ENCODE measurements around the gene DGKZ. TPM values are rescaled to one million over a fixed set of nuclear protein-coding genes. Genes with fewer than 3 reads are reported as not detected.

DGKZ gene
- total and polyA plus RNA-seq, 2 of the 13 experiments (the other 11 are each of a cell fraction or from before 2014, with no cell fraction given), result 15.8 to 20.7 TPM

DNA sequence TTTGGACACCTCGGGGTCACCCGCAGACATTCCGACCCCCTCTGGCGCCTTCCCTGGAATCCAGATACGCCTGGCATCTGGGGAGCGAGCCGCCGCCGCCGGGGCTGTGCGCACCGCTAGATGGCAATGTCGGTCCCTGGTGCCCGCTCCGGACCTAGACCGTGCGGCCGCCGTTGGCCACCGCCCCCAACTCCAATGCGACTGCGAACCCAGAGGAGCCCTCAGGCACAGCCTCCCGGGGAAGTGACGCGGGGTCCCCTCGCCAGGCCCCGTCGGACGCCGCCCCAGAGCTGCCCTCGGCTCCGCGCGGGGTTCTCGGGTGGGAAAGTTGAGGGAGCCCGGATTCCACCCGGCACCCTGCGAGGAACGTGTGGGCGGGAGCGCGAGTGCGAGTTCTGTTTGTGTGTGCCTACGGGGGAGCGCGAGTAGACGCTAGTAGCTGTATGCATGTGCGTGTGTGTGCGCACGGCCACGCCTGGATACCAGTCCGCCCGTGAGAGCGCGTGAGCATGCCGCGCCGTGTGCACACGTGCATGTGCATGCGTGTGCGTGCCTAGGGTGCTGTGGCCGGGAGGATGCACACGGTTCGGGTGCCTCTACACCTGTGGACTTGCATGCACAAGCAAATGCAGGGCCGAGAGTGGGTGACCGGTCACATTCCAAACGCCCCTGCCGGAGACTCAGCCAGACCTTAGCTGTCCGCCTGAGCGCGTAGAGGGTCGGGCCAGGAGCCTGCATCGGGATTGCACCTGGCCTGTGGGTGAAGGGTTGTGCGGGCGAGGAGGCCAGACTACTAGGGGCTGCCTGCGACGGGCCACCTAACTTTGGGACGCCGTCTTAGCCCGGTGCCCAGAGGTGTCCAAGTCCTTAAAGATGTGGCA, 42.4 kb downstream of the DGKZ start (continued):
- TF ChIP-seq U2AF2 (IDR thresholded peaks at IDR 0.05; ENCODE audit: low read depth, low read length), result no peak
- no peak for TF ChIP-seq CHCHD3 (CRISPR knock-in tag; IDR thresholded peaks at IDR 0.05)
- TF ChIP-seq, protein P1, sequence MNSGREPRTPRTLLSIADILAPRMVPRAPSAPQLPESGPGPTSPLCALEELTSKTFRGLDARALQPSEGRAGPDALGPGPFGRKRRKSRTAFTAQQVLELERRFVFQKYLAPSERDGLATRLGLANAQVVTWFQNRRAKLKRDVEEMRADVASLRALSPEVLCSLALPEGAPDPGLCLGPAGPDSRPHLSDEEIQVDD (CRISPR knock-in tag; IDR thresholded peaks at IDR 0.05; ENCODE audit: borderline replicate concordance), result no peak; the same call in 1 of the 2 replicates
- no peak for TF ChIP-seq ZKSCAN5 (CRISPR knock-in tag; IDR thresholded peaks at IDR 0.05)
- 0 out of 2 replicates have a peak, but pooled peaks have one; percentile 14 for TF ChIP-seq ZNF629 (CRISPR knock-in tag; conservative IDR thresholded peaks at IDR 0.05)
- no peak for TF ChIP-seq GRHL1 (CRISPR knock-in tag; conservative IDR thresholded peaks at IDR 0.05)
- no peak for TF ChIP-seq GPBP1L1 (CRISPR knock-in tag; IDR thresholded peaks at IDR 0.05)
- TF ChIP-seq GMEB2 (CRISPR knock-in tag; IDR thresholded peaks at IDR 0.05; ENCODE audit: low read depth), result no peak
- 0 out of 2 replicates have a peak, but pooled peaks have one; percentile 40 for TF ChIP-seq ZSCAN31 (CRISPR knock-in tag; IDR thresholded peaks at IDR 0.05; ENCODE audit: low read depth)
- TF ChIP-seq SP140L (CRISPR knock-in tag; IDR thresholded peaks at IDR 0.05; ENCODE audit: borderline replicate concordance), result no peak
- peak; percentile 74 for TF ChIP-seq ZNF558 (CRISPR knock-in tag; IDR thresholded peaks at IDR 0.05; ENCODE audit: borderline replicate concordance)
- TF ChIP-seq ZNF446 (CRISPR knock-in tag; IDR thresholded peaks at IDR 0.05), result no peak; the same call in 1 of the 2 replicates
- TF ChIP-seq ATRX (CRISPR knock-in tag; IDR thresholded peaks at IDR 0.05; ENCODE audit: borderline replicate concordance), result no peak
- no peak for TF ChIP-seq ZNF292 (CRISPR knock-in tag; IDR thresholded peaks at IDR 0.05; ENCODE audit: borderline replicate concordance, low read depth)
- TF ChIP-seq SMAD1 (CRISPR knock-in tag; IDR thresholded peaks at IDR 0.05; ENCODE audit: borderline replicate concordance, low read depth), result no peak
- no peak for TF ChIP-seq DNMT3B (CRISPR knock-in tag; conservative IDR thresholded peaks at IDR 0.05)
- TF ChIP-seq, protein P2, sequence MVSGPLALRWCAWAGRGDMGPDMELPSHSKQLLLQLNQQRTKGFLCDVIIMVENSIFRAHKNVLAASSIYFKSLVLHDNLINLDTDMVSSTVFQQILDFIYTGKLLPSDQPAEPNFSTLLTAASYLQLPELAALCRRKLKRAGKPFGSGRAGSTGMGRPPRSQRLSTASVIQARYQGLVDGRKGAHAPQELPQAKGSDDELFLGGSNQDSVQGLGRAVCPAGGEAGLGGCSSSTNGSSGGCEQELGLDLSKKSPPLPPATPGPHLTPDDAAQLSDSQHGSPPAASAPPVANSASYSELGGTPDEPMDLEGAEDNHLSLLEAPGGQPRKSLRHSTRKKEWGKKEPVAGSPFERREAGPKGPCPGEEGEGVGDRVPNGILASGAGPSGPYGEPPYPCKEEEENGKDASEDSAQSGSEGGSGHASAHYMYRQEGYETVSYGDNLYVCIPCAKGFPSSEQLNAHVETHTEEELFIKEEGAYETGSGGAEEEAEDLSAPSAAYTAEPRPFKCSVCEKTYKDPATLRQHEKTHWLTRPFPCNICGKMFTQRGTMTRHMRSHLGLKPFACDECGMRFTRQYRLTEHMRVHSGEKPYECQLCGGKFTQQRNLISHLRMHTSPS (CRISPR knock-in tag; IDR thresholded peaks at IDR 0.05; ENCODE audit: low read depth), result peak; percentile 61; the same call in 1 of the 2 replicates
- TF ChIP-seq ZNF567 (CRISPR knock-in tag; IDR thresholded peaks at IDR 0.05; ENCODE audit: borderline replicate concordance), result no peak
- TF ChIP-seq ZNF740 (CRISPR knock-in tag; IDR thresholded peaks at IDR 0.05), result no peak
- no peak for TF ChIP-seq ADNP (CRISPR knock-in tag; IDR thresholded peaks at IDR 0.05)
- TF ChIP-seq ZNF530 (CRISPR knock-in tag; IDR thresholded peaks at IDR 0.05; ENCODE audit: low read depth), result no peak
- TF ChIP-seq ZNF792 (CRISPR knock-in tag; IDR thresholded peaks at IDR 0.05), result no peak

All from HepG2 (cell line).